Subcutaneous adipose tissue (tissue), 4 donors: ENCODE measurements around the gene SGTA. TPM values are rescaled to one million over a fixed set of nuclear protein-coding genes. Genes with fewer than 3 reads are reported as not detected.

ENCODE experiments used
- total RNA-seq, 4 donors: library from RNA; depleted of rRNA; stranded (reverse); fragments of >200 nt; gene quantifications; one replicate each; pipeline ENCODE4 v1.1.0, GENCODE V29; 2016
- TF ChIP-seq, protein P1 (sequence below): fragments of 450-650 bp; IDR thresholded peaks from one replicate; pipeline ENCODE4 v1.5.1; 2016; ENCODE audit warnings: low read depth, mild to moderate bottlenecking, control low read depth, antibody characterized with exemption, moderate library complexity

Gene SGTA, protein sequence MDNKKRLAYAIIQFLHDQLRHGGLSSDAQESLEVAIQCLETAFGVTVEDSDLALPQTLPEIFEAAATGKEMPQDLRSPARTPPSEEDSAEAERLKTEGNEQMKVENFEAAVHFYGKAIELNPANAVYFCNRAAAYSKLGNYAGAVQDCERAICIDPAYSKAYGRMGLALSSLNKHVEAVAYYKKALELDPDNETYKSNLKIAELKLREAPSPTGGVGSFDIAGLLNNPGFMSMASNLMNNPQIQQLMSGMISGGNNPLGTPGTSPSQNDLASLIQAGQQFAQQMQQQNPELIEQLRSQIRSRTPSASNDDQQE
- total RNA-seq, result 10 to 100 TPM; 14.8 to 43.1 (median 24.2) TPM

DNA sequence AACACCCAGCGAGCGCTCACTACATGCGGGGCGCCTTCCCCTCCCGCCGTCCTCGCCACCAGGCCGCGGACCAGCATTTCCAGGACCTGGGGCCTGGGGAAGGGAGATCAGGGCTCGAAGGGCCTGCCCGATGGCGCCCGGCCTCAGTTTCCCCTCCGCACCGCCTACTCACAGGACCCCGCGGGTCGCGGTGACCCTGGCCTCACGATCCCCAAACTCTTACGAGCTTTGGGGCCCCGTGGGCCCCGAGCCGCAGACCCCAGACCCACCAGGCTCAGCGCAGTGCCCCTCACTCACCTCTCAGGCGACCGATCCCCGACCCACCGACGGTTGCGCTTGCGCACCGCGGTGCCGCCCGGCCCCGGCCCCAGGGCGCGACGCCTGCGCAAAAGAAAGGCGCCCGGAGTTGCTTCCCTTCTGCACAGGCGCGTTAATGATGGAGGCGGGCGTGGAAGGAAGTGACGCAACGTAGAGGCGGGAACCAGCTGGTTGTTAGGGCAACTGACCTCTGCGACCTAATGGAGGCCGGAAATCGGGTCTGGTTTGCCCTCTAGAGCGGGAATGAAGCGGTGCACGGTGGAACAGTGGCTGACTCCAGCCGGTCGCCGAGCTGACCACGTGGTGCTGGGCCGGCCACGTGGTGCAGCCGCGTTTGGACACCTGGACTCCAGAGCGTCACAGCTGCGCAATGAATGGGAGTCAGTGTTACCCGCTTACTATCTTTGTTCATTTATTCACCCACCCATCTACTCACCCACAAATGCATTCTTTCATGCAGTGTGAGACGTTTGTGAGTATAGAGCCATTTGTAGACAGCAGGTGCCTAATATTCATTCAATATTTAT, at the start of gene SGTA:
TSS of gene SGTA (minus strand) at position 338 of the 845 bp plus-strand sequence. CDS start 14,205 bp downstream, outside the sequence.
- TF ChIP-seq, protein P1, sequence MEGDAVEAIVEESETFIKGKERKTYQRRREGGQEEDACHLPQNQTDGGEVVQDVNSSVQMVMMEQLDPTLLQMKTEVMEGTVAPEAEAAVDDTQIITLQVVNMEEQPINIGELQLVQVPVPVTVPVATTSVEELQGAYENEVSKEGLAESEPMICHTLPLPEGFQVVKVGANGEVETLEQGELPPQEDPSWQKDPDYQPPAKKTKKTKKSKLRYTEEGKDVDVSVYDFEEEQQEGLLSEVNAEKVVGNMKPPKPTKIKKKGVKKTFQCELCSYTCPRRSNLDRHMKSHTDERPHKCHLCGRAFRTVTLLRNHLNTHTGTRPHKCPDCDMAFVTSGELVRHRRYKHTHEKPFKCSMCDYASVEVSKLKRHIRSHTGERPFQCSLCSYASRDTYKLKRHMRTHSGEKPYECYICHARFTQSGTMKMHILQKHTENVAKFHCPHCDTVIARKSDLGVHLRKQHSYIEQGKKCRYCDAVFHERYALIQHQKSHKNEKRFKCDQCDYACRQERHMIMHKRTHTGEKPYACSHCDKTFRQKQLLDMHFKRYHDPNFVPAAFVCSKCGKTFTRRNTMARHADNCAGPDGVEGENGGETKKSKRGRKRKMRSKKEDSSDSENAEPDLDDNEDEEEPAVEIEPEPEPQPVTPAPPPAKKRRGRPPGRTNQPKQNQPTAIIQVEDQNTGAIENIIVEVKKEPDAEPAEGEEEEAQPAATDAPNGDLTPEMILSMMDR, result no peak

DNA sequence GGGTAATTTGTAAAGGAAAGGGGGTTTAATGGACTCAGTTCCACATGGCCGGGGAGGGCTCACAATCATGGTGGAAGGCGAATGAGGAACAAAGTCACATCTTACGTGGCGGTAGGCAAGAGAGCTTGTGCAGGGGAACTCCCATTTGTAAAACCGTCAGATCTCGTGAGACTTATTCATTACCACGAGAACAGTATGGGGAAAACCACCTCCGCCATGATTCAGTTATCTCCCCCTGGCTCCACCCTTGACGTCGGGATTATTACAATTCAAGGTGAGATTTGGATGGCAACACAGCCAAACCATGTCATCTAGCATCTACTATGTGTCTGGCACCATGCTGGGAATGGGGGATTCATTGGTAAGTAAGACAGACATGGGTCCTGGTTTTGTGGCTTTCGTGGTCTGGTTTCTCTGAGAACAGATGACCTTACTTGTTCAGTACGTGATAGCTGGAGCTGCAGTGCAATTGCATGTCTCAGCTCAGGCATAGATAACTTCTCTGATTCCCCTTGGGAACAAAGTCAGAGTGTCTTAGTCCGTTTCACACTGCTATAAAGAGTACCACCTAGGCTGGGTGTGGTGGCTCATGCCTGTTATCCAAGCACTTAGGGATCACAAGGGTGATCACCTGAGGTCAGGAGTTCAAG, 44.9 kb upstream of the SGTA start:
- TF ChIP-seq, protein P1, result no peak

DNA sequence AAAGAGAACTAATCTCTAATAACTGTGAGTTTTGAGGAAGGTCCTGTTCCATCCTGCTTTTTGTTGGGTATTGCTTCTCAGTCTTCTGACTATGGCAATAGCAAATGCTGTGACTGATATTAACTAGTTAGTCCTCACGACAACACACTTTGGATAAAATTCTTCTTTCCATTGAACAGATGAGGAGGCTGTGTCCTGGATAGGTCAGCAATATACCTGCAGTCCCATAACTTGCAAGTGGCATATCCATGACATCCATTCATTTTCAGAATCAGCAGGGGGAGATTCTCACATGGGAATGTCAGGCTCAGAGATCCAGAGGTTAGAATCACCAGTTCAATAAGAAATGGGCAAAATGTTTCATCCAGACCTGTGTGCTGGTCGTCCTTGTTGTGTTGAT, 43.9 kb upstream of the SGTA start:
- TF ChIP-seq, protein P1, result no peak

DNA sequence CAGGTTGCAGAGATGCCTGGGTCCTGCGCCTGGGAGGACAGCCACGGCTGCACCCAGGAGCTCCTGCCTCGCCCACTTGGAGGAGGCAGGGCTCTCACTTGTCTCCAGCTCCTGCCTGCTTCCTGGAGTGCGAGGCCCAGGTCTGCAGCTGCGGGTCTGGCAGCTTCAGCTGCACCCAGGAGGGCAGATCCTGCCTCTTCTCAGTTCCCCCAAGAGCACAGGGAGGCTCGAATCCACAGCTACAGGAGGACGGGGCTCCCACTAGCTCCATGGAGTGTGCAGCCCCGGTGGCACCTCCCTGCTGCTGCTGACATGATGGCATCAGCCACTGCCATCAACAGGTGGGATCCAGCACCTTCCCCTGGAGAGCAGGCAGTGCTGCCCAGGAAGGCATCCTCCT, 41.1 kb upstream of the SGTA start:
- TF ChIP-seq, protein P1, result no peak

DNA sequence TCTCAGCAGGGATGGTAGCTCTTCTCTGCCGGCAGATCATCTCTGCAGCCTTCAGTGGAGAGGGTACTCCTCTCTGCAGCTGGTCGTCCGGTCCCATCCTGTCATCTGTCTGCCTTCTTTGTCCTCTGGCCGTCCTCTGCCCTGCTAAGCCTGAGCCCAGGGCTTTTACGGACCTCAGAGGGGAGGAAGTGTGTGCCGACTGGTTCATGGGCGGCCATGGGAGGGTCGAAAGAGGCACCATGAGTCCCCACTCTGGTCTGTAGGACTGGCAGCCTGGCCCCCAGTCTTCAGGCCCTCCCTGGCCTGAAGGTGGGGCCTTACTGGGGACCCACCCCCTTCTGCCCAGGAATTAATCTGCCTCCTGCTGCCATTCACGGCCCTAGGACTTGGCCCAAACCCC, 40.6 kb upstream of the SGTA start:
- TF ChIP-seq, protein P1, result no peak

DNA sequence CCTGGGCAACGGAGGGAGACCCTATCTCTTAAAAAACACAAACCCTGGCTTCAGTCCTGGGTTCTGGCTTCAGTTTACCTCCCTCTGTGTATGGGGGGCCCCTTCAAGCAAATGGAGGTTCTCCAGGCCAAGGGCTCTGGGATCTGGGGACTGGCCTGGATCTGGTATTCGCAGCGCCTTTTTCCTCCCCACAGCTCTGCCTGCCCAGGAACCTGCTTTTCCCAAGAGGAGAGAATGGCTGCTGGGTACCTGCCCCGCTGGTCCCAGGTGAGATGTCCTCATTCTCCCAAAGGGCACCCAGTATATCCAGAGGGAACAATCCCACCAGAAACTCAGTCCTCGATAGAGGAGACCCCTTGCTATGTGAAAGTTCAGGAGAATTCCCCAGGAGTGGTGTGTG, 39.8 kb upstream of the SGTA start:
- TF ChIP-seq, protein P1, result no peak
